Testis (tissue), 2 donors: ENCODE data around the gene UBE2M.

Experiments used
- POLR2A ChIP-seq: fragments of 450-650 bp; IDR thresholded peaks from one replicate; pipeline ENCODE4 v1.6.1; 2017; ENCODE audit warnings: antibody characterized with exemption, mild to moderate bottlenecking, moderate library complexity
- TF ChIP-seq, protein P1 (sequence below), 3 experiments: fragments of 450-650 bp in 2 of 3; fragments of 200-600 bp in 1 of 3; sonication (generic) in 1 of 3; IDR thresholded peaks; one replicate each; pipeline ENCODE4 v1.5.1; 2016 to 2019; ENCODE audit warnings: antibody characterized with exemption in 3 of 3, mild to moderate bottlenecking in 2 of 3, moderate library complexity in 1 of 3

DNA sequence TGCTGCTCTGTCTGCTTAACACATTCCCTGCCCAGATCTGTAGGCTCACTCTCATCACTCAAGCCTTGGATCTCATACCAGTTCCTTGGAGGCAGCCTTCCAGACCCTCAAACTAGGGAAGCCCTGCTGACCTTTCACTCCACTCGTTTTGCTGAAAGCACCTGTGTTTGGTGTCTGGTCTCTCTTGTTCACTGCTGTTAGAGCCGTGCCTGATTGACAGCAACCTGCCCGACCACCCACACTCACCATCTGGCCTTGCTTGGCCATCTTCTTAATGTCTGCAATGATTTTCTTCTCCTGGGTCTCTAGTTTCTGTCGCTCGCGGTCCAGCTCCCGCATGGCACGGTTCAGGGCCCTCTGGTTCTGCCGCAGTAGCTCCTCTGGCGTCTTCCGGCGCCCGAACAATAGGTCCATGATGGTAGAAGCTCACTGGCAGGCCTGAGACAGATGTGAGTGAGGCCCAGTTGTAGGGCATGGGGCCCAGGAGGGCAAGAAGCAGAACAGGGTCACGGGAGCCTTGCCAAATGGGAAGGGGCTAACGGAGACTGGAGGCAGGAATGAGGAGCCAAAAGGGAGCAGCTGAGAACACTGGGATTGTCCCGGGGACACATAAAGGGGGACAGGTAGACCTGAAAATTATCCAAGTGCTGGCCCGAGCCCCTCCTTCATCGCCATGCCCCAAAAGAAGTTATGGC, 4.5 kb downstream of the UBE2M start:
- TF ChIP-seq, protein P1, sequence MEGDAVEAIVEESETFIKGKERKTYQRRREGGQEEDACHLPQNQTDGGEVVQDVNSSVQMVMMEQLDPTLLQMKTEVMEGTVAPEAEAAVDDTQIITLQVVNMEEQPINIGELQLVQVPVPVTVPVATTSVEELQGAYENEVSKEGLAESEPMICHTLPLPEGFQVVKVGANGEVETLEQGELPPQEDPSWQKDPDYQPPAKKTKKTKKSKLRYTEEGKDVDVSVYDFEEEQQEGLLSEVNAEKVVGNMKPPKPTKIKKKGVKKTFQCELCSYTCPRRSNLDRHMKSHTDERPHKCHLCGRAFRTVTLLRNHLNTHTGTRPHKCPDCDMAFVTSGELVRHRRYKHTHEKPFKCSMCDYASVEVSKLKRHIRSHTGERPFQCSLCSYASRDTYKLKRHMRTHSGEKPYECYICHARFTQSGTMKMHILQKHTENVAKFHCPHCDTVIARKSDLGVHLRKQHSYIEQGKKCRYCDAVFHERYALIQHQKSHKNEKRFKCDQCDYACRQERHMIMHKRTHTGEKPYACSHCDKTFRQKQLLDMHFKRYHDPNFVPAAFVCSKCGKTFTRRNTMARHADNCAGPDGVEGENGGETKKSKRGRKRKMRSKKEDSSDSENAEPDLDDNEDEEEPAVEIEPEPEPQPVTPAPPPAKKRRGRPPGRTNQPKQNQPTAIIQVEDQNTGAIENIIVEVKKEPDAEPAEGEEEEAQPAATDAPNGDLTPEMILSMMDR (IDR thresholded peaks at IDR 0.05) = no peak
- TF ChIP-seq POLR2A = no peak
